Skeletal muscle satellite cell (primary cell): Measurements from ENCODE around the gene CDR2L.
"Not testable (repeated sequence)": the region's sequence is repeated elsewhere in the genome, so short reads cannot be mapped to it uniquely, and the experiment has no call there.

Experiments
- H3K27me3 ChIP-seq: 2 replicates; pipeline ENCODE4 v1.7.0; 2013; ENCODE audit warnings: low read length; ENCODE audit not compliant: control insufficient read depth, insufficient read depth
- H3K36me3 ChIP-seq: 2 replicates; pipeline ENCODE4 v1.7.0; 2013; ENCODE audit warnings: mild to moderate bottlenecking, control low read depth, low read length; ENCODE audit not compliant: insufficient read depth
- H3K4me1 ChIP-seq: 2 replicates; pipeline ENCODE4 v1.7.0; 2013; ENCODE audit warnings: low read length; ENCODE audit not compliant: control insufficient read depth, insufficient read depth
- H3K4me2 ChIP-seq: 2 replicates; pipeline ENCODE4 v1.7.0; 2013; ENCODE audit warnings: mild to moderate bottlenecking, low read length
- H3K4me3 ChIP-seq: 2 replicates; pipeline ENCODE4 v1.7.0; 2013; ENCODE audit warnings: low read length
- H3K9ac ChIP-seq: 2 replicates; pipeline ENCODE4 v1.7.0; 2013; ENCODE audit warnings: mild to moderate bottlenecking, low read depth, low read length, moderate library complexity
- H3K9me3 ChIP-seq: replicated peaks from 2 replicates; pipeline ENCODE4 v1.7.0; 2013; ENCODE audit warnings: mild to moderate bottlenecking, control low read depth, low read length

Gene CDR2L

GRCh38 chr17:74992223-74992622 lies 4.8 kb downstream of the CDR2L start:
- Histone ChIP-seq H3K4me2 (no peak overlapping the region), H3K27me3 (no peaks in the 10 kb centered on the region), H3K9me3 (no peaks in the 10 kb centered on the region), H3K36me3 (no peaks in the 10 kb centered on the region), H3K4me3 (no peak overlapping the region), H3K9ac (no peak overlapping the region), H3K4me1 (peaks cover 28% of the 10 kb centered on the region)

- H3K36me3 ChIP-seq, result peaks cover 2% of the 10 kb centered on the region
- H3K4me3 ChIP-seq, result no peak overlapping the region
- H3K4me1 ChIP-seq, result peaks cover 19% of the 10 kb centered on the region
- no peak overlapping the region for H3K9ac ChIP-seq
- H3K9me3 ChIP-seq, result no peaks in the 10 kb centered on the region
- H3K27me3 ChIP-seq, result no peaks in the 10 kb centered on the region
- no peak overlapping the region for H3K4me2 ChIP-seq
These were observed 7.0 kb downstream of the CDR2L start for GRCh38 chr17:74994440-74994839.

GRCh38 chr17:74995847-74996246 lies 8.4 kb downstream of the CDR2L start:
- no peaks in the 10 kb centered on the region for H3K9me3 ChIP-seq
- no peaks in the 10 kb centered on the region for H3K27me3 ChIP-seq
- no peak overlapping the region for H3K4me3 ChIP-seq
- H3K4me1 ChIP-seq, result peaks cover 7% of the 10 kb centered on the region
- H3K4me2 ChIP-seq, result no peak overlapping the region
- peaks cover 2% of the 10 kb centered on the region for H3K36me3 ChIP-seq
- H3K9ac ChIP-seq, result no peak overlapping the region

- Histone ChIP-seq H3K36me3 (peaks cover 22% of the 10 kb centered on the region), H3K4me3 (no peak overlapping the region), H3K9ac (no peak overlapping the region)
These were observed 11.4 kb downstream of the CDR2L start for GRCh38 chr17:74998783-74999182.

GRCh38 chr17:74999523-74999922 lies 12.1 kb downstream of the CDR2L start:
- H3K4me2 ChIP-seq, result no peak overlapping the region
- H3K4me1 ChIP-seq, result peaks cover 3% of the 10 kb centered on the region
- no peaks in the 10 kb centered on the region for H3K9me3 ChIP-seq
- no peak overlapping the region for H3K9ac ChIP-seq
- H3K36me3 ChIP-seq, result peaks cover 27% of the 10 kb centered on the region
- no peaks in the 10 kb centered on the region for H3K27me3 ChIP-seq
- H3K4me3 ChIP-seq, result no peak overlapping the region

More at GRCh38 chr17:74998783-74999182, 11.4 kb downstream of the CDR2L start:
- H3K27me3 ChIP-seq, result no peaks in the 10 kb centered on the region
- no peak overlapping the region for H3K4me2 ChIP-seq
- no peaks in the 10 kb centered on the region for H3K9me3 ChIP-seq
- peaks cover 7% of the 10 kb centered on the region for H3K4me1 ChIP-seq

GRCh38 chr17:75001915-75002843 lies 14.7 kb downstream of the CDR2L start:
- Histone ChIP-seq H3K4me3 (no peak overlapping the region), H3K36me3 (peaks cover 41% of the 10 kb centered on the region), H3K9ac (no peak overlapping the region), H3K4me2 (no peak overlapping the region), H3K4me1 (no peaks in the 10 kb centered on the region), H3K27me3 (no peaks in the 10 kb centered on the region), H3K9me3 (no peaks in the 10 kb centered on the region)

- H3K9ac ChIP-seq, result no peak overlapping the region
These were observed 15.9 kb downstream of the CDR2L start for GRCh38 chr17:75003070-75003956.

GRCh38 chr17:75003957-75004355 lies 16.5 kb downstream of the CDR2L start:
- peaks cover 39% of the 10 kb centered on the region for H3K36me3 ChIP-seq
- H3K4me1 ChIP-seq, result no peaks in the 10 kb centered on the region
- no peaks in the 10 kb centered on the region for H3K27me3 ChIP-seq
- no peak overlapping the region for H3K9ac ChIP-seq
- no peak overlapping the region for H3K4me2 ChIP-seq
- H3K9me3 ChIP-seq, result no peaks in the 10 kb centered on the region
- no peak overlapping the region for H3K4me3 ChIP-seq

More at GRCh38 chr17:75003070-75003956, 15.9 kb downstream of the CDR2L start:
- Histone ChIP-seq H3K4me2 (no peak overlapping the region), H3K9me3 (no peaks in the 10 kb centered on the region), H3K27me3 (no peaks in the 10 kb centered on the region), H3K4me3 (no peak overlapping the region), H3K36me3 (peaks cover 41% of the 10 kb centered on the region), H3K4me1 (no peaks in the 10 kb centered on the region)

GRCh38 chr17:75004371-75004770 lies 16.9 kb downstream of the CDR2L start:
- no peaks in the 10 kb centered on the region for H3K27me3 ChIP-seq
- no peak overlapping the region for H3K9ac ChIP-seq
- no peak overlapping the region for H3K4me3 ChIP-seq
- H3K4me2 ChIP-seq, result no peak overlapping the region
- peaks cover 38% of the 10 kb centered on the region for H3K36me3 ChIP-seq
- no peaks in the 10 kb centered on the region for H3K9me3 ChIP-seq
- H3K4me1 ChIP-seq, result no peaks in the 10 kb centered on the region

GRCh38 chr17:75005291-75005690 lies 17.9 kb downstream of the CDR2L start:
- peaks cover 38% of the 10 kb centered on the region for H3K36me3 ChIP-seq
- H3K4me2 ChIP-seq, result no peak overlapping the region
- no peaks in the 10 kb centered on the region for H3K9me3 ChIP-seq
- H3K4me3 ChIP-seq, result no peak overlapping the region
- H3K4me1 ChIP-seq, result no peaks in the 10 kb centered on the region
- no peak overlapping the region for H3K9ac ChIP-seq
- no peaks in the 10 kb centered on the region for H3K27me3 ChIP-seq

- H3K4me2 ChIP-seq, H3K4me1 ChIP-seq, H3K4me3 ChIP-seq, H3K9ac ChIP-seq, H3K9me3 ChIP-seq, H3K27me3 ChIP-seq: not testable (repeated sequence)
- peaks cover 37% of the 10 kb centered on the region for H3K36me3 ChIP-seq
These were observed 18.7 kb downstream of the CDR2L start for GRCh38 chr17:75006084-75006483.
